Mesenchymal stem cell (in vitro differentiated cells and primary cell): ENCODE results near the gene AFDN.
A peak's percentile ranks its signal among the peaks of the same experiment; 100 is the strongest.
"Not testable (repeated sequence)": the region's sequence is repeated elsewhere in the genome, so short reads cannot be mapped to it uniquely, and the experiment has no call there.

Experiments used
- DNase-seq: peaks from one replicate; pipeline ENCODE4 v3.0.0-alpha.2; 2013
- H2AFZ ChIP-seq: one replicate; pipeline ENCODE4 v1.6.1; 2013; ENCODE audit warnings: low read depth, mild to moderate bottlenecking, control low read depth, inconsistent platforms, low read length, moderate library complexity
- H2AK5ac ChIP-seq: 2 replicates; pipeline ENCODE4 v1.6.1; 2013; ENCODE audit warnings: low read length, moderate library complexity, mild to moderate bottlenecking, inconsistent platforms; ENCODE audit not compliant: severe bottlenecking
- H2BK120ac ChIP-seq: one replicate; pipeline ENCODE4 v1.6.1; 2013; ENCODE audit warnings: low read depth, mild to moderate bottlenecking, inconsistent platforms, low read length, moderate library complexity
- H2BK12ac ChIP-seq, 2 experiments: one replicate each; pipeline ENCODE4 v1.6.1; 2013; ENCODE audit warnings: inconsistent platforms in 2 of 2, low read length in 2 of 2, mild to moderate bottlenecking in 2 of 2, moderate library complexity in 2 of 2, control low read depth in 1 of 2
- H2BK15ac ChIP-seq: one replicate; pipeline ENCODE4 v1.6.1; 2013; ENCODE audit warnings: mild to moderate bottlenecking, low read depth, inconsistent platforms; ENCODE audit not compliant: poor library complexity, severe bottlenecking
- H2BK5ac ChIP-seq: 2 replicates; pipeline ENCODE4 v1.6.1; 2013; ENCODE audit warnings: low read depth, mild to moderate bottlenecking, low read length, control low read depth, inconsistent platforms; ENCODE audit not compliant: poor library complexity, severe bottlenecking
- H3K14ac ChIP-seq, 2 experiments: one replicate each; pipeline ENCODE4 v1.6.1; 2013; ENCODE audit warnings: inconsistent platforms in 2 of 2, low read length in 2 of 2, control low read depth in 1 of 2, mild to moderate bottlenecking in 1 of 2, moderate library complexity in 1 of 2
- H3K18ac ChIP-seq, 2 experiments: one replicate each; pipeline ENCODE4 v1.6.1; 2013; ENCODE audit warnings: inconsistent platforms in 2 of 2, low read length in 2 of 2, control low read depth in 1 of 2, low read depth in 1 of 2, mild to moderate bottlenecking in 1 of 2
- H3K23ac ChIP-seq, 2 experiments: one replicate each; pipeline ENCODE4 v1.6.1; 2013; ENCODE audit warnings: inconsistent platforms in 2 of 2, low read length in 2 of 2, mild to moderate bottlenecking in 2 of 2, moderate library complexity in 2 of 2, control low read depth in 1 of 2
- H3K27ac ChIP-seq: 2 replicates; pipeline ENCODE4 v1.5.1; 2013; ENCODE audit warnings: mild to moderate bottlenecking, moderate library complexity, low read length, control low read depth, inconsistent platforms; ENCODE audit not compliant: poor library complexity, severe bottlenecking
- H3K27me3 ChIP-seq, 2 experiments: 2 replicates each; pipeline versions ENCODE4 v1.6.1 to v1.7.0; 2013; ENCODE audit warnings: low read length in 2 of 2, mild to moderate bottlenecking in 2 of 2, moderate library complexity in 2 of 2, control low read depth in 1 of 2, inconsistent platforms in 1 of 2; ENCODE audit not compliant: control insufficient read depth in 1 of 2, insufficient read depth in 1 of 2
- H3K36me3 ChIP-seq, 2 experiments: 2 replicates each; pipeline versions ENCODE4 v1.6.1 to v1.7.0; 2013; ENCODE audit warnings: low read length in 2 of 2, control low read depth in 1 of 2, inconsistent platforms in 1 of 2, low read depth in 1 of 2, mild to moderate bottlenecking in 1 of 2; ENCODE audit not compliant: insufficient read depth in 2 of 2, control insufficient read depth in 1 of 2
- H3K4ac ChIP-seq, 2 experiments: one replicate each; pipeline ENCODE4 v1.6.1; 2013; ENCODE audit warnings: inconsistent platforms in 2 of 2, low read length in 2 of 2, mild to moderate bottlenecking in 2 of 2, moderate library complexity in 2 of 2, control low read depth in 1 of 2, low read depth in 1 of 2
- H3K4me1 ChIP-seq: 2 replicates; pipeline ENCODE4 v1.6.1; 2013; ENCODE audit warnings: low read depth, low read length, control low read depth; ENCODE audit not compliant: control insufficient read depth, insufficient read depth
- H3K4me2 ChIP-seq: 2 replicates; pipeline ENCODE4 v1.6.1; 2013; ENCODE audit warnings: low read length, mild to moderate bottlenecking, inconsistent platforms; ENCODE audit not compliant: poor library complexity, severe bottlenecking
- H3K4me3 ChIP-seq, 2 experiments: 2 replicates each; pipeline versions ENCODE4 v1.5.1 to v1.7.0; 2013; ENCODE audit warnings: low read length in 2 of 2, mild to moderate bottlenecking in 2 of 2, control low read depth in 1 of 2, low read depth in 1 of 2; ENCODE audit not compliant: insufficient read depth in 1 of 2
- H3K79me1 ChIP-seq: replicated peaks from 2 replicates; pipeline ENCODE4 v1.6.1; 2013; ENCODE audit warnings: mild to moderate bottlenecking, control low read depth, low read length, inconsistent platforms; ENCODE audit not compliant: poor library complexity, severe bottlenecking
- H3K9ac ChIP-seq: 2 replicates; pipeline ENCODE4 v1.7.0; 2013; ENCODE audit warnings: mild to moderate bottlenecking, low read length, moderate library complexity
- H3K9me3 ChIP-seq: 2 replicates; pipeline ENCODE4 v1.7.0; 2013; ENCODE audit warnings: mild to moderate bottlenecking, low read length; ENCODE audit not compliant: control insufficient read depth
- H4K8ac ChIP-seq: one replicate; pipeline ENCODE4 v1.6.1; 2013; ENCODE audit warnings: inconsistent platforms, mild to moderate bottlenecking, low read length, moderate library complexity
- H4K91ac ChIP-seq: one replicate; pipeline ENCODE4 v1.6.1; 2013; ENCODE audit warnings: mild to moderate bottlenecking, low read length, inconsistent platforms
- WGBS: methylation state at CpG from one replicate; pipeline ENCODE4 v1.1.7; 2013; ENCODE audit warnings: mixed read lengths; 5-methylcytosine and 5-hydroxymethylcytosine counted together

AFDN gene

DNA sequence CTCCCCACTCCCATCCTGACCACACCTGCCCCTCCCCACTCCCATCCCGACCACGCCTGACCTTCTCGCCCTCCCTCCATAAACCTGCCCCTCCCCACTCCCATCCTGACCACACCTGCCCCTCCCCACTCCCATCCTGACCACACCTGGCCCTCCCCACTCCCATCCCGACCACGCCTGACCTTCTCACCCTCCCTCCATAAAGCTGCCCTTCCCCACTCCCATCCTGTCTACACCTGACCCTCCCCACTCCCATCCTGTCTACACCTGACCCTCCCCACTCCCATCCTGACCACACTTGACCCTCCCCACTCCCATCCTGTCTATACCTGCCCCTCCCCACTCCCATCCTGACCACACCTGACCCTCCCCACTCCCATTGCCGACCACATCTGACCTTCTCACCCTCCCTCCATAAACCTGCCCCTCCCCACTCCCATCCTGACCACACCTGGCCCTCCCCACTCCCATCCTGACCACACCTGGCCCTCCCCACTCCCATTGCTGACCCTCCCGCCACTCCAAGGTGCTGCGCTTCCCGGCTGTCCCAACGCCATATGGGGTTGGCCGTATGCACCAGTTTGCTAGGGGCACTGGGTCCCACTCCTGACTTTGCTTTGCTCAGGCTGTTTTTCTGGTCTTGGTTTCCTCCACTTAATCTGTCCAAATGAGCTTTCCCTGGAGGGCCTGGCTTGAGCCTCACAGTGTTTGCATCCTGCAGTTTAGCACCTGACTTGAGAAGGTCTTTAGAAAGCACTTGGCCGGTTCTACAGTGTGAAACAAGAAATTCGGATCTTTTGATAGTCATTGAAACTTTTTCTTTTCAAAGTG lies 173.7 kb downstream of the AFDN start:
- H3K9me3 ChIP-seq, result no peaks in the 10 kb centered on the region
- no peak overlapping the region for H2BK5ac ChIP-seq
- no peak overlapping the region for H4K8ac ChIP-seq
- no peak overlapping the region for H3K4me3 ChIP-seq
- H2AFZ ChIP-seq, result no peak overlapping the region
- H3K14ac ChIP-seq, result no peak overlapping the region
- H3K4me2 ChIP-seq, result no peak overlapping the region
- no peak overlapping the region for H3K4ac ChIP-seq
- peaks cover 0 to 49% of the 10 kb centered on the region in 2 experiments for H3K27me3 ChIP-seq
- no peak for DNase-seq
- no peak overlapping the region for H3K9ac ChIP-seq
- H4K91ac ChIP-seq, result no peak overlapping the region
- peak overlapping the region in 1 of 2 experiments; percentile 67 for H3K18ac ChIP-seq
- H3K4me1 ChIP-seq, result no peaks in the 10 kb centered on the region
- H3K27ac ChIP-seq, result no peak overlapping the region
- peak overlapping the region; percentile 19 for H2BK15ac ChIP-seq
- H2BK12ac ChIP-seq, result peak overlapping the region in 1 of 2 experiments; percentile 75
- no peaks in the 10 kb centered on the region for H3K79me1 ChIP-seq
- WGBS, result 86% methylated on average over 13 of the region's 13 CpGs
- H3K36me3 ChIP-seq, result no peaks in the 10 kb centered on the region
- no peak overlapping the region for H2AK5ac ChIP-seq
- no peak overlapping the region for H3K23ac ChIP-seq
- no peak overlapping the region for H2BK120ac ChIP-seq

GRCh38 chr6:168001029-168001332 lies 174.3 kb downstream of the AFDN start:
- H3K9ac ChIP-seq, result no peak overlapping the region
- peaks cover 0 to 49% of the 10 kb centered on the region in 2 experiments for H3K27me3 ChIP-seq
- H3K4me3 ChIP-seq, result no peak overlapping the region
- no peak overlapping the region for H3K4ac ChIP-seq
- no peaks in the 10 kb centered on the region for H3K79me1 ChIP-seq
- no peak overlapping the region for H3K4me2 ChIP-seq
- no peak overlapping the region for H4K8ac ChIP-seq
- H3K18ac ChIP-seq, result no peak overlapping the region
- no peak overlapping the region for H2BK12ac ChIP-seq
- no peak overlapping the region for H3K14ac ChIP-seq
- H3K9me3 ChIP-seq, result no peaks in the 10 kb centered on the region
- H2AFZ ChIP-seq, result no peak overlapping the region
- H3K27ac ChIP-seq, result no peak overlapping the region
- 95% methylated on average over 10 of the region's 10 CpGs for WGBS
- H3K23ac ChIP-seq, result no peak overlapping the region
- H3K4me1 ChIP-seq, result no peaks in the 10 kb centered on the region
- no peaks in the 10 kb centered on the region for H3K36me3 ChIP-seq
- no peak overlapping the region for H2AK5ac ChIP-seq
- no peak overlapping the region for H2BK120ac ChIP-seq
- H2BK5ac ChIP-seq, result no peak overlapping the region
- no peak overlapping the region for H4K91ac ChIP-seq
- H2BK15ac ChIP-seq, result no peak overlapping the region
- DNase-seq, result no peak

- H3K18ac ChIP-seq, DNase-seq, H3K4me1 ChIP-seq, H3K27ac ChIP-seq, H3K14ac ChIP-seq, H2AFZ ChIP-seq, H2BK5ac ChIP-seq, H2BK15ac ChIP-seq, H4K8ac ChIP-seq, H2BK12ac ChIP-seq, H4K91ac ChIP-seq, H3K79me1 ChIP-seq, H3K9me3 ChIP-seq, H3K9ac ChIP-seq, H3K4me2 ChIP-seq, H3K4me3 ChIP-seq, H3K36me3 ChIP-seq, H2AK5ac ChIP-seq, H3K23ac ChIP-seq, H3K4ac ChIP-seq, H2BK120ac ChIP-seq: not testable (repeated sequence)
- H3K27me3 ChIP-seq, result peaks cover 0 to 44% of the 10 kb centered on the region in 2 experiments
- WGBS, result 73% methylated on average over 10 of the region's 21 CpGs
These were observed 174.8 kb downstream of the AFDN start for GRCh38 chr6:168001514-168001913.

- Histone ChIP-seq H3K14ac (no peak overlapping the region), H3K4me1 (peaks cover 3% of the 10 kb centered on the region), H3K27ac (no peak overlapping the region), H4K8ac (peak overlapping the region; percentile 19), H2BK12ac (no peak overlapping the region), H3K9me3 (peaks cover under 1% of the 10 kb centered on the region), H3K36me3 (no peaks in the 10 kb centered on the region), H3K4me3 (no peak overlapping the region), H3K18ac (peak overlapping the region; percentile 9 to 16), H2BK15ac (no peak overlapping the region), H2BK5ac (no peak overlapping the region), H2AK5ac (no peak overlapping the region), H3K79me1 (no peaks in the 10 kb centered on the region), H4K91ac (no peak overlapping the region), H2AFZ (no peak overlapping the region), H2BK120ac (no peak overlapping the region), H3K27me3 (peaks cover 0 to 41% of the 10 kb centered on the region in 2 experiments), H3K23ac (no peak overlapping the region), H3K9ac (no peak overlapping the region), H3K4me2 (no peak overlapping the region), H3K4ac (no peak overlapping the region)
- 80% methylated on average over 6 of the region's 6 CpGs for WGBS
- DNase-seq, result no peak
These were observed 176.1 kb downstream of the AFDN start for GRCh38 chr6:168002804-168003203.
